Measurements from ENCODE around the gene CSNK1A1. TPM values are rescaled to one million over a fixed set of nuclear protein-coding genes. Genes with fewer than 3 reads are reported as not detected.

Gene CSNK1A1
- total and polyA plus RNA-seq, 4 donors: 43.0 to 108 (median 78.2) TPM

DNA sequence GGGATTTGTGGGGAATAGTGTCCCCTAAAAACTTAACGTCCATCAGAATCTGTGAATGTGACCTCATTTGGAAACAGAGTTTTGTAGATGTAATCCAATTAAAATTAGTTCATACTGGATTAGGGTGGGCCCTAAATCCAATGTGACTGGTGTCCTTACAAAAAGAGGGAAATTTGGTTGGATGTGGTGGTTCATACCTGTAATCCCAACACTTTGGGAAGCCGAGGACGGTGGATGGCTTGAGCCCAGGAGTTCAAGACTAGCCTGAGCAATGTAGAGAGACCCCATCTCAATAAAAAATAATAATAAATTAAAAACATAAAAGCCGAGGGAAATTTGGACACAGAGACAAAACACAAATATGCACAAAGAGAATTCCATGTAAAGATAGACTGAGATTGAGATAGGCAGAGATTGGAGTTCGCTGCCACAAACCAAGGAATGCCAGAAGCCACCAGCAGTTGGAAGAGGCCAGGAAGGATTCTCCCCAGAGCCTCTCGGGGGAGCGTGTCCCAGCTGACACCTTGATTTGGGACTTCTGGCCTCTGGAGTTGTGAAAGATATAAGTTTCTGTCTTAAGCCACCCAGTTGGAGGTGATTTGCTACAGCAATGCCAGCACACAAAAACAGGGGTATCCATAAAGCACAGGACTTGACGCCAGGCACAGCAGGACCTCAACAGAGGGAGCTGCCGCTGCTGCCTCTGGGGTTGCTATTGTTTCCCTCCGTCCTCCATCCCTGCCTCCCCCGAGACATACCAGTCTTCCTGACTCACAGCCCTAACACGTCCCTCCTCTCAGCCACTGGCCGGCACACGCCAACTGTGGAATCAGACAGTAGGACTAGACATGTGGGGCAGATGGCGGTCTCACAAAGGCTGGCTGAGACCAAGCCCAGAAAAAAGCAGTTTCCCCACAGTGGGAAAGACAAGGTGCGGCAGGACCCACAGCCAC, 98.3 kb downstream of the CSNK1A1 start:
- Histone ChIP-seq H3K4me3 (ENCODE audit: low read depth in 1 of 3, low read length in 3 of 3) (no peak overlapping the region), H3K9me3 (ENCODE audit: control insufficient read depth in 4 of 4, low read length in 3 of 4) (no peaks in the 10 kb centered on the region), H3K27ac (ENCODE audit: low read depth in 1 of 2, low read length in 2 of 2) (peak overlapping the region; percentile 65 to 72), H3K4me1 (ENCODE audit: control insufficient read depth in 4 of 4, insufficient read depth in 4 of 4, low read length in 3 of 4) (peaks cover 0 to 4% (median 2%) of the 10 kb centered on the region in 4 donors), H3K9ac (ENCODE audit: low read depth in 1 of 2, low read length in 2 of 2) (no peak overlapping the region), H3K36me3 (ENCODE audit: control insufficient read depth in 4 of 4, insufficient read depth in 3 of 4, low read depth in 1 of 4, low read length in 3 of 4) (no peaks in the 10 kb centered on the region), H3K27me3 (ENCODE audit: control insufficient read depth in 4 of 4, insufficient read depth in 4 of 4, low read length in 3 of 4) (no peaks in the 10 kb centered on the region)
- WGBS: 84% methylated on average over 16 of the region's 16 CpGs
- TF ChIP-seq, protein P1, sequence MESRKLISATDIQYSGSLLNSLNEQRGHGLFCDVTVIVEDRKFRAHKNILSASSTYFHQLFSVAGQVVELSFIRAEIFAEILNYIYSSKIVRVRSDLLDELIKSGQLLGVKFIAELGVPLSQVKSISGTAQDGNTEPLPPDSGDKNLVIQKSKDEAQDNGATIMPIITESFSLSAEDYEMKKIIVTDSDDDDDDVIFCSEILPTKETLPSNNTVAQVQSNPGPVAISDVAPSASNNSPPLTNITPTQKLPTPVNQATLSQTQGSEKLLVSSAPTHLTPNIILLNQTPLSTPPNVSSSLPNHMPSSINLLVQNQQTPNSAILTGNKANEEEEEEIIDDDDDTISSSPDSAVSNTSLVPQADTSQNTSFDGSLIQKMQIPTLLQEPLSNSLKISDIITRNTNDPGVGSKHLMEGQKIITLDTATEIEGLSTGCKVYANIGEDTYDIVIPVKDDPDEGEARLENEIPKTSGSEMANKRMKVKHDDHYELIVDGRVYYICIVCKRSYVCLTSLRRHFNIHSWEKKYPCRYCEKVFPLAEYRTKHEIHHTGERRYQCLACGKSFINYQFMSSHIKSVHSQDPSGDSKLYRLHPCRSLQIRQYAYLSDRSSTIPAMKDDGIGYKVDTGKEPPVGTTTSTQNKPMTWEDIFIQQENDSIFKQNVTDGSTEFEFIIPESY (IDR thresholded peaks at IDR 0.05): no peak
- TF ChIP-seq EGR1 (IDR thresholded peaks at IDR 0.05; ENCODE audit: low read depth in 2 of 2): peak in 1 of 2 donors; percentile 5
- no peak for DNase-seq (ENCODE audit: low spot score)

DNA sequence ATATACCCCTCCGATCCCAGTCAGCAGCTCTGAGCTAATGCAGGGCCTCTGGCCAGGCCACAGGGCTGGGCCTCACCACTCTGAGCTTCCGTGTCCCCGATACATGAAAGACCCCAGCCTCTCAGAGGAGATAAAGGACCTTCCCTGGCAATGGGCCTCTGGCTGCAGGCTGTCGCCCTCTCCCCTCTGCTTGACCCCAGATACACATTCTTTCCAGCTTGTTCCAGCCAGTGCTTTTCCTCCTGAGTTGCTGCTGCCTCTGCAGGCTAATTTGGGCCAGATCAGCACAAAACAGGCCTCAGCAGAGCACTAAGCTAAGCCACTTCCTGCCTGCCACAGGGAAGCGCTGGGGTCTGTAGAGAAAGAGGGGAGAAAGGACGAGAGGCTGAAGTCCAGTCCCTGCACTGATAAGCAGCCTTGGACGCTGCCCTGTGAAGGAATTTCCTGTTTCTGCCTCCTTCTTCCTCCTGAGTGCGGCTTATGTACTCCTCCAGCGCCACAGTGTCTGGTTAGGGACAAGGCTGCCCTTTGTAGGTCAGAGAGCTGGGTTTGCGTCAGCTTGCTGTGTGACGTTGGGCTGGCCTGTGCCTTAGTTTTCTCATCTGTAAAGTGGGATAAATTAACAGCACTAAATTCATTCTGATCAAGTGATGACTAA, 99.1 kb downstream of the CSNK1A1 start:
- Histone ChIP-seq H3K9me3 (ENCODE audit: control insufficient read depth in 4 of 4, low read length in 3 of 4) (no peaks in the 10 kb centered on the region), H3K9ac (ENCODE audit: low read depth in 1 of 2, low read length in 2 of 2) (no peak overlapping the region), H3K27me3 (ENCODE audit: control insufficient read depth in 4 of 4, insufficient read depth in 4 of 4, low read length in 3 of 4) (no peaks in the 10 kb centered on the region), H3K27ac (ENCODE audit: low read depth in 1 of 2, low read length in 2 of 2) (peak overlapping the region; percentile 65 to 72), H3K4me3 (ENCODE audit: low read depth in 1 of 3, low read length in 3 of 3) (no peak overlapping the region), H3K36me3 (ENCODE audit: control insufficient read depth in 4 of 4, insufficient read depth in 3 of 4, low read depth in 1 of 4, low read length in 3 of 4) (no peaks in the 10 kb centered on the region), H3K4me1 (ENCODE audit: control insufficient read depth in 4 of 4, insufficient read depth in 4 of 4, low read length in 3 of 4) (peaks cover 0 to 4% (median 2%) of the 10 kb centered on the region in 4 donors)
- TF ChIP-seq, protein P2, sequence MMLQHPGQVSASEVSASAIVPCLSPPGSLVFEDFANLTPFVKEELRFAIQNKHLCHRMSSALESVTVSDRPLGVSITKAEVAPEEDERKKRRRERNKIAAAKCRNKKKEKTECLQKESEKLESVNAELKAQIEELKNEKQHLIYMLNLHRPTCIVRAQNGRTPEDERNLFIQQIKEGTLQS (IDR thresholded peaks at IDR 0.05): no peak
- no peak for TF ChIP-seq FOXA2 (IDR thresholded peaks at IDR 0.05)
- TF ChIP-seq, protein P3, sequence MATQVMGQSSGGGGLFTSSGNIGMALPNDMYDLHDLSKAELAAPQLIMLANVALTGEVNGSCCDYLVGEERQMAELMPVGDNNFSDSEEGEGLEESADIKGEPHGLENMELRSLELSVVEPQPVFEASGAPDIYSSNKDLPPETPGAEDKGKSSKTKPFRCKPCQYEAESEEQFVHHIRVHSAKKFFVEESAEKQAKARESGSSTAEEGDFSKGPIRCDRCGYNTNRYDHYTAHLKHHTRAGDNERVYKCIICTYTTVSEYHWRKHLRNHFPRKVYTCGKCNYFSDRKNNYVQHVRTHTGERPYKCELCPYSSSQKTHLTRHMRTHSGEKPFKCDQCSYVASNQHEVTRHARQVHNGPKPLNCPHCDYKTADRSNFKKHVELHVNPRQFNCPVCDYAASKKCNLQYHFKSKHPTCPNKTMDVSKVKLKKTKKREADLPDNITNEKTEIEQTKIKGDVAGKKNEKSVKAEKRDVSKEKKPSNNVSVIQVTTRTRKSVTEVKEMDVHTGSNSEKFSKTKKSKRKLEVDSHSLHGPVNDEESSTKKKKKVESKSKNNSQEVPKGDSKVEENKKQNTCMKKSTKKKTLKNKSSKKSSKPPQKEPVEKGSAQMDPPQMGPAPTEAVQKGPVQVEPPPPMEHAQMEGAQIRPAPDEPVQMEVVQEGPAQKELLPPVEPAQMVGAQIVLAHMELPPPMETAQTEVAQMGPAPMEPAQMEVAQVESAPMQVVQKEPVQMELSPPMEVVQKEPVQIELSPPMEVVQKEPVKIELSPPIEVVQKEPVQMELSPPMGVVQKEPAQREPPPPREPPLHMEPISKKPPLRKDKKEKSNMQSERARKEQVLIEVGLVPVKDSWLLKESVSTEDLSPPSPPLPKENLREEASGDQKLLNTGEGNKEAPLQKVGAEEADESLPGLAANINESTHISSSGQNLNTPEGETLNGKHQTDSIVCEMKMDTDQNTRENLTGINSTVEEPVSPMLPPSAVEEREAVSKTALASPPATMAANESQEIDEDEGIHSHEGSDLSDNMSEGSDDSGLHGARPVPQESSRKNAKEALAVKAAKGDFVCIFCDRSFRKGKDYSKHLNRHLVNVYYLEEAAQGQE (IDR thresholded peaks at IDR 0.05): peak; percentile 20
- TF ChIP-seq JUND (IDR thresholded peaks at IDR 0.05): no peak
- TF ChIP-seq HNF4G (IDR thresholded peaks at IDR 0.05): peak; percentile 47
- TF ChIP-seq, protein P4, sequence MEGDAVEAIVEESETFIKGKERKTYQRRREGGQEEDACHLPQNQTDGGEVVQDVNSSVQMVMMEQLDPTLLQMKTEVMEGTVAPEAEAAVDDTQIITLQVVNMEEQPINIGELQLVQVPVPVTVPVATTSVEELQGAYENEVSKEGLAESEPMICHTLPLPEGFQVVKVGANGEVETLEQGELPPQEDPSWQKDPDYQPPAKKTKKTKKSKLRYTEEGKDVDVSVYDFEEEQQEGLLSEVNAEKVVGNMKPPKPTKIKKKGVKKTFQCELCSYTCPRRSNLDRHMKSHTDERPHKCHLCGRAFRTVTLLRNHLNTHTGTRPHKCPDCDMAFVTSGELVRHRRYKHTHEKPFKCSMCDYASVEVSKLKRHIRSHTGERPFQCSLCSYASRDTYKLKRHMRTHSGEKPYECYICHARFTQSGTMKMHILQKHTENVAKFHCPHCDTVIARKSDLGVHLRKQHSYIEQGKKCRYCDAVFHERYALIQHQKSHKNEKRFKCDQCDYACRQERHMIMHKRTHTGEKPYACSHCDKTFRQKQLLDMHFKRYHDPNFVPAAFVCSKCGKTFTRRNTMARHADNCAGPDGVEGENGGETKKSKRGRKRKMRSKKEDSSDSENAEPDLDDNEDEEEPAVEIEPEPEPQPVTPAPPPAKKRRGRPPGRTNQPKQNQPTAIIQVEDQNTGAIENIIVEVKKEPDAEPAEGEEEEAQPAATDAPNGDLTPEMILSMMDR (IDR thresholded peaks at IDR 0.05; ENCODE audit: low read depth, low read length, missing input control): no peak
- TF ChIP-seq FOXA1 (IDR thresholded peaks at IDR 0.05): no peak
- peak; percentile 25 for TF ChIP-seq YY1 (IDR thresholded peaks at IDR 0.05)
- TF ChIP-seq, protein P5, sequence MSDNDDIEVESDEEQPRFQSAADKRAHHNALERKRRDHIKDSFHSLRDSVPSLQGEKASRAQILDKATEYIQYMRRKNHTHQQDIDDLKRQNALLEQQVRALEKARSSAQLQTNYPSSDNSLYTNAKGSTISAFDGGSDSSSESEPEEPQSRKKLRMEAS (IDR thresholded peaks at IDR 0.05): peak; percentile 82
- TF ChIP-seq SP1 (IDR thresholded peaks at IDR 0.05): peak; percentile 88
- TF ChIP-seq RXRA (IDR thresholded peaks at IDR 0.05): peak; percentile 80 to 90
- peak; percentile 9 to 60 for TF ChIP-seq EGR1 (IDR thresholded peaks at IDR 0.05; ENCODE audit: low read depth in 2 of 2)
- TF ChIP-seq HNF4A (conservative IDR thresholded peaks at IDR 0.05): no peak
- peak; percentile 61 for TF ChIP-seq TAF1 (conservative IDR thresholded peaks at IDR 0.05)
- TF ChIP-seq GABPA (IDR thresholded peaks at IDR 0.05 in 1 of 2, conservative IDR thresholded peaks at IDR 0.05 in 1 of 2): peak in 1 of 2 donors; percentile 44
- TF ChIP-seq RAD21 (IDR thresholded peaks at IDR 0.05): peak; percentile 58 to 64
- TF ChIP-seq NR2F2 (IDR thresholded peaks at IDR 0.05): peak; percentile 97
- TF ChIP-seq, protein P1 (IDR thresholded peaks at IDR 0.05): no peak
- WGBS: 54% methylated on average over 11 of the region's 11 CpGs
- no peak for DNase-seq (ENCODE audit: low spot score)

Measured in liver (tissue), 9 donors.